HTERT RPE-1 (cell line): ENCODE measurements around the gene PIGBOS1.
"Not testable (repeated sequence)": the region's sequence is repeated elsewhere in the genome, so short reads cannot be mapped to it uniquely, and the experiment has no call there.

Experiments used
- in situ Hi-C: fragments of 300-500 bp; cut with MboI; formaldehyde crosslinking; loops from 4 replicates; pipeline ENCODE4 v1.14.3; 2020; ENCODE audit warnings: low sequenced_read_pairs

Gene PIGBOS1

DNA sequence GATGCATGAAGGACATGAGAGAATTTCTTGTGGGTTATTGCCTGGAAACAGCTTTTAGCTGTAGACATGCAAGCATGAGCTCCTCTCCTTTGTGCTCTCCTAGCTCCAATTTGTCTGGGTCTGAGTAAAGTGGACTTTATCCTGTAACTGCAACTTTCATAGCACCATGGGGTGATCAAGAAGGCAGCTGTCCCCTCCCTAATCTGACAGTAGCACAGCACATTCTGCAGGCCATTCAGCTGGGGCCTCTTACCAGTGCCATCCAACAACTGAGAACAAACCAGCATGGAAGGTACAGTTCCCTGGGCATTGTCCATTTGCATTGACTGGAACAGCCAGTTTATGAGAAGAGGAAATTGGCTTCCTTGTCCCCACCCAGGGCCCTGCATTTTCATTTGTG lies 21.6 kb downstream of the PIGBOS1 start:
- in situ Hi-C loops = no loop called here

GRCh38 chr15:55290528-55291057 lies 28.3 kb downstream of the PIGBOS1 start:
- in situ Hi-C loops = no loop called here

DNA sequence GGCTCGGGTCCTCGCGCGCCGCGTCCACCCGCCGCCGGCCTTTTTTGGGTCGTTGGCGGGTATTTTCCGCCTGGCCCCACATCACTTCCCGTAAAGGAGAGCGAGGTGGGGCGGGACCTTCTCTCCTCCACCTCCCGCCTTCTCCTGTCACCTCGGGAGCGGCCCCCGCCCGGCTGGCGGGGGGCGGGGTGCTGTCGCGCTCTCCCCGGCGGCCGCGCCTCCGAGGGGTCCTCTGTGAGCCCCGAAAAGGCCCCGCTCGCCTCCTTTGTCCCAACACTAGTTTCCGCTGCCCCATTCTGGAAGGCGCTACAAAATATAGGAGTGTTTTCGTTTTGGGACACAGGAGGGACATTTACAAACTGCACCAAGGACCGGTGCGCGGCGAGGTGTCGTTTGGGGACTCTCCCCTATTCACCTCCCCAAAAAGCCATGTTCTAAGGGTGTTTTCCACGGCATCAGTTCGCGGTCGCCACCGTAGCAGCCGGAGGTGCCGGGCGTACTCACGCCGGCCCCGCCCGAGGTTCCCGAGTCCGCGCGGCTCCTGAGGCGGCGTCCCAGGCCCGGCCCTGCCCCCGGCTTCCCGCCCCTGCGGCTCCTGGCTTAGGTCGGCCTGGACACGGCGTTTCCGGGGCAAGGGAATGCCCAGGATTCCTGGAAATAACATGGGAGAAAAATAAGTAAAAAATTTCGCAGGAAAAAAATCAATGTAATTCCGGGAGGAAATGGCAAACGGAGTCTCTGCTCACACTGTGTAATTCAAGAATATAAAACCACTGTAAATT lies 29.0 kb downstream of the PIGBOS1 start, which contains the start of gene RAB27A:
TSS of gene RAB27A (minus strand) at position 68 of the 782 bp plus-strand sequence. CDS start 54,879 bp downstream, outside the sequence.
- in situ Hi-C loops = no loop called here

DNA sequence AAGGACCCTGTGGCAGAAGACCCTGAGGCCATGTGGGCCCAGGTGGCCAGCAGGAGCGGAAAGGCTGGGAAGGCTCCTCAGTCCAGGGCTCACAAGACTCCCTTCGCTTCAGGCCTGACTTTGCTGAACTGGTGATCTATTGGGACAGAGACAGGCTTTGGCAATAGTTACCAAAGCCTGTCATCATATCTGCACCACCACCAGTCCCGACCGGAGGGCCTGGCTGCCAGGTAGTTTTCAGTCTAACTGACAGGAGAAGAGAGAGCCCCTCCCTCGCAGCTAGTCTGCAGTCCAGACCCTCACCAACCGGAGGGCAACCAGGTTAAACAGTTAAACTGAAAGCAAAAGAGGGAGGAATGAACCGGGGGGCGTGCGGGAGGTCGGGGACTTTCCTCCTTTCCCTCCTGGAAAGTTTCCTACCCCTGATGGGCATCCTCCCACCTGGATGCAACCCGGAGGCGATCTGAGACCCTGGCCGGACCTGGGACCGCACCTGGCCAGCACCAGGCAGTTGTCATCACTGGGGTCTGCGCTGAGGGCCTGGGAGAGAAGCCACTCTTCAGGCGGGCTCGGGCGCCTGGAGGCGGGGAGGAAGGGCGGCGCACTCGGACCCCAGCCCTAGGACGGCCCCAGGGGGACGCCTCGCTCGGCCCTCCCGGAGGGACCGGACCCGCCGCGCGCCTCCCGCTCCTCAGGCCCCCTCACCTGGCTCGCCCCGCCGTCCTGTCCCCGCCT lies 29.7 kb downstream of the PIGBOS1 start:
- in situ Hi-C loops = no loop called here

DNA sequence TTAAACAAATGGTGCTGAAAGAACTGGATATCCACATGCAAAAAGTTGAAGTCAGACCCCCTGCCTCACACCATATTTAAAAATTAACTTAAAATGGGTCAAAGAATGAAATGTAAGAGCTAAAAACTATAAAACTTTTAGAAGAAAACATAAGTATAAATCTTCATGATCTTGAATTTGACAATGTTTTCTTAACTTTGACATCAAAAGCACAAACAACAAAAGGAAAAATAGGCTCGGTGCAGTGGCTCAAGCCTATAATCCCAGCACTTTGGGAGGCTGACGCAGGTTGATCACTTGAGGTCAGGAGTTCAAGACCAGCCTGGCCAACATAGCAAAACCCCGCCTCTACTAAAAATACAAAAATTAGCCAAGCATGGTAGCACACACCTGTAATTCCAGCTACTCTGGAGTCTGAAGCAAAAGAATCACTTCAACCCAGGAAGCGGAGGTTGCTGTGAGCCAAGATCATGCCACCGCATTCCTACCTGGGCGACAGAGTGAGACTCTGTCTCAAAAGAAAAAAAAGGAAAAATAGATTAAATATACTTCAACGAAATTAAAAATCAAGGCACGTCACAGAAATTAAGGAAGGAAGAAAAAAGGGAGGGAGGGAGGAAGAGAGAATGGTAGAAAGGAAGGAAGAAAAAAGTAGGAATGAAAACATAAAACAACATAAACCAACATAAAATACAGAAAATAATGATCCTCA lies 30.8 kb downstream of the PIGBOS1 start:
- in situ Hi-C loops = no loop called here

GRCh38 chr15:55286442-55287189 lies 32.3 kb downstream of the PIGBOS1 start:
- in situ Hi-C loops = not testable (repeated sequence)

- in situ Hi-C loops = no loop called here
These were observed 34.5 kb downstream of the PIGBOS1 start for GRCh38 chr15:55284426-55284825.

DNA sequence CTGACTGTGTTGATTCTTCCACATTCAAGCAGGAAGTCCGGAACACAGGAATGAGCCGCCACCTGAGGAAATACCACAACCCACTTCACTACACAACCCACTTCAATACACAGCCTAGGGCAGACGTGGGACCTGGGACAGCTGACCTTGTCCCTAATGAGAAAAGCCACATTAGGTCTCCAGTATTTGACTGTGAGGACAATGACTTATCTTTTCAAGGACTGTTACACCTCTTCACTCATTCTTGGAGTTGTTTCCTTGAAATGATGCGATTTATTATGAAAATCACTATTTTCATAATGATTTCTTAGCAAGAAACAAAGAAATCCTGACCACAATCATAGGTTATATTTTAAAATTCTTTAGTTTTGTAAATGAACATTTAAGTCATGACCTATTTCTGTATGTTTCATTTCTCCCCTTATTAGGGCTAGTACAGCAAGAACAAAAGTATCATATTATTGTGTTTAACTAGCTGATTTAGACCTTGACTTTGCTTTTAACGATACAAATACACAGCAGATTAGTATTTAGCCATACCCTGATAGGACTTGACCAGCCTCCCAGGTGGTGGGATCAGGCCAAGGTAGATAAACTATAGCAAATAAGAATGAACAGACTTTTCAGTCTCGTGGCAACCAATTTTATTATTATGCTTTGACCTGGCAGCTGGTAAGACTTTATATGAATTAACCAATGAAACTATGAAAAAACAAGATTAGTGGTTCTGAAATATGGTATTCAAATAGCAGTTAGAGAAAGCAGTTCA lies 35.4 kb downstream of the PIGBOS1 start:
- in situ Hi-C loops = no loop called here

GRCh38 chr15:55282284-55282833 lies 36.6 kb downstream of the PIGBOS1 start:
- in situ Hi-C loops = no loop called here

DNA sequence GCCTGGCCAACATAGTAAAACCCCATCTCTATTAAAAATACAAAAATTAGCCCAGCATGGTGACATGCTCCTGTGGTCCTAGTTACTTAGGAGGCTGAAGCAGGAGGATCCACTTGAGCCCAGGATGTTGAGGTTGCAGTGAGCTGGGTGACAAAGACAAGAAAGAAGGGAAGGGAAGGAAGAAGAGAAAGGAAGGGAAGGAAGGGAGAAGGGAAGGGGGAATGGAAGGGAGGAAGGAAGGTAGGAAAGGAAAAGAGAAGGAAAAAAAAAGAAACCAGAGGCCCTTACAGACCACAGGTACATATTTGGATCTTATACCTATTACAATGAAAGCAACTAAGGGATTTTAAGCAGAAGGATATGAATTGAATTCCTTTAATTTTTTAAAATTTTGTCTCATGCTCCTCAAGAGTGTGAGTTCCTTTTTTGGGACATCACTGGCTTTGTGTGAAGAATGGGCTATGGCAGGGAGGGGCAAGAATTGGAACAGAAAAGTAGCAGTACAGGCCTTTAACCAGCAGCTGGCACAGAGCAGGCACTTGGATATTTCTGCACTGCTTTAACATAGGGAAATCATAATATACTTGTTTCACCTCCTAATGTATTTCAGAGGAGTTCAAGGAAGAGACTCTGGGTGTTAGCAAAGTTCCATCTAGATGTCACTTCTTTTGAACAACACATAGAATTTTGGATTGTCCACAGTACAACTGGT lies 37.2 kb downstream of the PIGBOS1 start:
- in situ Hi-C loops = no loop called here

- in situ Hi-C loops = not testable (repeated sequence)
These were observed 38.3 kb downstream of the PIGBOS1 start for GRCh38 chr15:55280589-55280988.

DNA sequence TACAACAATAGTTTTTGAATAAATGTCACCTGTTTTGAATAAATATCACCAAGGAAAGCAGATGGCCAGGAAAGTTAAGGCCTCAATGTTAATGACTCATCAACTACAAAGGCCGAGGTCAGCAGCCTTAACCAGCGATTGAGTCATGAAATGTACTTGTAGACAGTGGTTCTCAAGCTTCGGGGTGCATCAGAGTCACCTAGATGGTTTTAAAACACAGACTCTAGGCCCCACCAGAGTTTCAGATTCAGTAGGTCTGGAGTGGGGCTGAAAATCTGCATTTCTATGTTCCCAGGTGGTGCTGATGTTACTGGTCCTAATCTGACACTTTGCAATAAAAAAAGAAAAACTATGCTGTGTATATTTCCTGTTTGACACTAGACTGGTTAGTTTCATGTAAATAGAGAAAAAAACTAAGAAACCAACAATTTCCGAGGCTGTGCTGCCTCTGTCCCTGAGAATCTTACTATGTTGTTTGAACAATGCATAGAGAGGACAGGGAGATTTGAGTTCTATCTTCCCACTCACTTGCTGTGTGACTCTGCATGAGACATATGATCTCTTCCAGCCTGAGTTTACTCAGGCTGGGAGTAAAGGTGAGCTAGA lies 39.1 kb downstream of the PIGBOS1 start:
- in situ Hi-C loops = no loop called here

- in situ Hi-C loops = no loop called here
These were observed 39.7 kb downstream of the PIGBOS1 start for GRCh38 chr15:55279100-55279745.

DNA sequence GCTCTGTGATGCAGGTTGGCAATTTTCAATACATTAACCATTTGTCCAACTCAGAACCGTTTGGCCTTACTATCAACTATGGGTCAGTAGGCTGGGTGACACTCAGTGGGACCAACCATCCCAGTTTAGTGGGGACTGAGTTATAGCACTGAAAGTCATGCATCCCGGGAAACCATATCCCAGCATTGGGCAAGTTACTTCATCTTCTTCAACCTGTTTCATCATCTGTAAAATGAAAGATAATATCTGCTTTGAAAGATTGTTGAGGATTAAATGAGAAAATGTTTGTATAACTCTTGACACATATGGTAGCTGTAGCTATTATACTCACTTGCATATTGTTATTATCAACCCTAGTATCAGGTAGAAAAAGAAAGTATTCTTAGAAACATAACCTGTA lies 41.2 kb downstream of the PIGBOS1 start:
- in situ Hi-C loops = no loop called here

DNA sequence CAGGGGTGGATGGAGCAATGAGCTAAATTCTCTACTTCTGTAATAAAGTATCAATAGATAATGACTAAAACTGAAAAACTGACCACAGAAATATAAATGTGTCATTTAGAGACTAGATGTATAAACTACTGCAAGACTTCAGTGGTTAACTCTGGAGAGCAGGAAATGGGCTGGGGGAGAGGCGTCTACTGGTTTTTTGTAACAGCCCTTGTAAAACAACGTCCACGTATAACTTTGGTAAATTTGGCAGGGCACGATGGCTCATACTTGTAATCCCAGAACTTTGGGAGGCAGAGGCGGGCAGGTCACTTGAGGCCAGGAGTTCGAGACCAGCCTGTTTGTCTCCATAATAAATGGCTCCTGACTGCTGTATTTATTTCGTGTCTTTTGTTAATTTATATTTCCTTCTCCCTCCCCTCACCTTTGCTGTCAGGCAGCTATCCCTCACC lies 41.8 kb downstream of the PIGBOS1 start:
- in situ Hi-C loops = no loop called here

DNA sequence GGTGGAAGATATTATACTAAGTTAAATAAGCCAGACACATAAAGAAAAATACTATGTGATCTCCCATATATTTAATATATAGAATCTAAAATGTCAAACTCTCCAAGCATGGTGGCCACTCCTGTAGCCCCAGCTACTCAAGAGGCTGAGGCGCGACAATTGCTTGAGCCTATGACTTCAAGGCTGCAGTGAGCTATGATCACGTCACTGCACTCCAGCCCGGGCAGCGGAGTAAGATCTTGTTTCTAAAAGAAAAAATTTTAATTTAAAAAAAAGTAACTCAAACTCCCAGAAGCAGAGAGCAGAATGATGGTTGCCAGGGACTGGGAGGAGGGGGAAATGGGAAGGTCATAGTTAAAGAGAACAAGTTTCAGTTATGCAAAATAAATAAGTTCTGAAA lies 42.6 kb downstream of the PIGBOS1 start:
- in situ Hi-C loops = no loop called here

DNA sequence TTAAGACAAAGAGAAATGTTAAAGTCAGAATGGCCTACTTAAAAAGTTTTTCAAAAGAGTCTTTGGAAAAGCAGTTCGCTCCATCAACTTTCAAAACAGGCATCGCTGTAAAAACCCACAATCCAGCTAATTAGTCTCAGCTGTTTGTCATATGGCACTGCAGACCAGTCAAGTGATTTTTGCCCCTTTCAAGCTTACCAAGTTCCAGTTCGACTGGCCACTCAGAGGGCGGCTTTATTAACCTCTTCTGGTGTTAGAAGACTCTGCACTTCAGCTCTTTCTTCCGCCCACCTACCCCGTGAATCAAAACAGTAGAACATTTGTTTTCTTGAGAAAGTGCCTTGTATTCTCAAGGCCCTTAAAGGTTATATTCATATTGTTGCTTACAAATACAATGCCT lies 48.6 kb downstream of the PIGBOS1 start:
- in situ Hi-C loops = no loop called here

DNA sequence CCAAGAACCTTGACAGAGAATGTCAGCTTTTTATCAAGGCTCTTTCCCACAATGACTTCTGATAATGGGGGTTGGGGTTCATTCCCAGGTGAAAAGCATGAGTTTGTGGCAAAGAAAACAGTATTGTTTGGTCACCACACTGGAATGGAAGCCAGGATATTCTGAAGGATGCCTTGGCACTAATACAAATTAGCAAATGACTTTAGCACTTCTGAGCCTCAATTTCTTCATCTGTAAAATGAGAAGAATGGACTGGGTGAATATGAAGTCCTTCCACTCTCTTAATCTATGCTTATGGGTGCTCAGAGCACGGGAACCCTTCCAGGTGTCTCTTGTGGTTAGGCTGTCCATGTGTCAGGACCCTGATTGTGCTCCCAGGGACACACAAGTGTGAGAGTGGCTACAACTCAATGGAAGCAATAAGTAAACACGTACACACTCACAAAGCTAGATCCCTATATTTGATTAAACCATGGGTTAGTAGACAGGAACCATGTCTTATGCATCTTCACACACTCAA lies 50.7 kb downstream of the PIGBOS1 start:
- in situ Hi-C loops = no loop called here
